Measurements from ENCODE around the gene GRAP.

DNA sequence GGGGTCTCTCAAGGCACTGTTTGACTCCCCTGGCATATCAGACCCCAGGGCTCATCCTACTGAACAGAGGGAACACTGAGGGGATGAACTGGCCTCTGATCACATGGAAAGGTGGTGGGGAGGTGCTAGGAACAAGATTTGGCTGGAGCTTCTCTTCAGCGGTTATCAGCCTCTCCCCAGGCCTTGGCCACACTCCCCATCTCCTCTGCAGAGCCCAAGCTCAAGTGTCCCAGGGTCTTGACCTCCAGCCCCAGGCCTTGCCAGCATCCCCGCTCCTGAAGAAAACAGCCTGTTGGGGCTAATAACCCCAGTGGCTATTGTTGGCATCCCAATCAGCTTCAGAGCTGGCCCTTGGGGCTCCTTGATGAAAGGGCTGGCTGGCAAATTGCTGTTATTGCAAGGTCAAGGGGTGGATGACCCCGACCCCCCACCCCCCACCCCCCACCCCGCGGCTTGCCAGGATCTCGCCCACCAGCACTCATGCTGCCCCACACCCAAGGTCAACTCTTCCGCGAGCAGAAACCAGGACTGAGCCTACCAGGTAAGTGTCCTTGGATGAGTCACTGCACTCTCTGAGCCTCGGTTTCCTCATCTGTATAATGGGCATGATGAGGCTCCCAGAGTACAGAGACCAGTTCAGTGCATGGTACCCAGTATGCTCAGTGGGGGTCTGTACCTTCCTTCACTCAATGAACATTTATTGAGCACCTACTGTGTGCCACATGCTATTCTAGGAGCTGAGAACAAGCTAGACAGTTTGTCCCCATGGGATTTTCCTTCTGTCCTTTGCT is 23.4 kb downstream of the GRAP start:
- TF ChIP-seq, protein P1, sequence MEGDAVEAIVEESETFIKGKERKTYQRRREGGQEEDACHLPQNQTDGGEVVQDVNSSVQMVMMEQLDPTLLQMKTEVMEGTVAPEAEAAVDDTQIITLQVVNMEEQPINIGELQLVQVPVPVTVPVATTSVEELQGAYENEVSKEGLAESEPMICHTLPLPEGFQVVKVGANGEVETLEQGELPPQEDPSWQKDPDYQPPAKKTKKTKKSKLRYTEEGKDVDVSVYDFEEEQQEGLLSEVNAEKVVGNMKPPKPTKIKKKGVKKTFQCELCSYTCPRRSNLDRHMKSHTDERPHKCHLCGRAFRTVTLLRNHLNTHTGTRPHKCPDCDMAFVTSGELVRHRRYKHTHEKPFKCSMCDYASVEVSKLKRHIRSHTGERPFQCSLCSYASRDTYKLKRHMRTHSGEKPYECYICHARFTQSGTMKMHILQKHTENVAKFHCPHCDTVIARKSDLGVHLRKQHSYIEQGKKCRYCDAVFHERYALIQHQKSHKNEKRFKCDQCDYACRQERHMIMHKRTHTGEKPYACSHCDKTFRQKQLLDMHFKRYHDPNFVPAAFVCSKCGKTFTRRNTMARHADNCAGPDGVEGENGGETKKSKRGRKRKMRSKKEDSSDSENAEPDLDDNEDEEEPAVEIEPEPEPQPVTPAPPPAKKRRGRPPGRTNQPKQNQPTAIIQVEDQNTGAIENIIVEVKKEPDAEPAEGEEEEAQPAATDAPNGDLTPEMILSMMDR (IDR thresholded peaks at IDR 0.05), result no peak
- no peak for TF ChIP-seq POLR2A (IDR thresholded peaks at IDR 0.05; ENCODE audit: low read depth)
- TF ChIP-seq EP300 (IDR thresholded peaks at IDR 0.05), result no peak
- no peak for TF ChIP-seq POLR2AphosphoS5 (IDR thresholded peaks at IDR 0.05)

Measured in esophagus muscularis mucosa (tissue), 4 donors.